ENCODE data around the gene DNAJA4. TPM values are rescaled to one million over a fixed set of nuclear protein-coding genes. Genes with fewer than 3 reads are reported as not detected.
A peak's percentile ranks its signal among the peaks of the same experiment; 100 is the strongest.

The DNAJA4 gene
- total RNA-seq, 1 donor from 2014 or later, result 78.0 TPM

DNA sequence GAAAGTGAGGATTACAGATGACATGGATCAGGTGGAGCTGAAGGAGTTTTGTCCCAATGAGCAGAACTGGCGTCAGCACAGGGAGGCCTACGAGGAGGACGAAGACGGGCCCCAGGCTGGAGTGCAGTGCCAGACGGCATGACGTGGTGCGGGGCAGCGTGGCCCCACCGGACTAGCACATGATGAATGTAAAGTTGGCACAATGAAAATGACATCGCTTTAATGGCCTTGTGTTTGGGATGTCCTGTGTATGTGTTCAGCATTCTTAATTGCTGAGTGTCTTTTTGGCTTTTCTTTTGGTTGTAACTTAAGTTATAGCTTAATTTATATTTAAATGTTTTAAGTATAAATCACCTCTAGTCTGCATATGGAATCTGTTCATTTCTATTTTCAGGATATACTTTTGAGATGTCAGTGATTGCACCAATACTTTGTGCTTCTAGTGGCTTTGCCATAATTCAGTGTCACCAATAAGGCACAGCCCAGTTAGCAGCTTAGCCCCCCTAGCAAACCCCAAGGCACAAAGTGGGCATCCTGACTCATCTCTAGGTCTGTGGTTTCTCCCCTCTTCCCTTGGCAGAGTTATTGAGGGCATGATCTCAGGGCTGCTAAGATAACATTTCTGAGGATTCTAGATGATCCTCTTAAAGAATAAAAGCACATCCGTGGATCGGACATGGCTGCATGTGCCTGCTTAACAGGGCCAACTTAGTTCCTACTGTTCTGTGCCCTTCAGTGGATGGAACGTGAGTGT lies 16.1 kb downstream of the DNAJA4 start:
- no peak for DNase-seq (ENCODE audit: low spot score)

- DNase-seq (ENCODE audit: low spot score), result no peak
These were observed 18.0 kb downstream of the DNAJA4 start for GRCh38 chr15:78282324-78282723.

DNA sequence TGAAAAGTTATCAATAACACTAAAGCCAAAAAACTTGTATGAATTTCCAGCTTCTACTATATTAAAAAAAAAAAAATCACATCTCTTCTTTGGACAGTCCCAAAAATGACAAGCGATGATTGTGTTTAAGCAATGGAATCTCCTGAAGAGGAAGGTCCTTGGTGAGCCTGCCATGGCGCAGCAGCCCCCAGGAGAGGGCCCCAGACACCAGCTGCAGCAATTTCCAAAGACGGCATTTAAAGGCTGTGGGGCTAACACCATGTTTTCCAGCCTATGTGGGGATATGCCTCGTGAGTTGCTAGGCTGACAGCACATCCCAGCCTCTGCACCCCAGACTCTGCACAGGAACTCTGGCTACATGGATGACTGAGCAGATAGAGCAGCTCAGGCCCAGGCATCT lies 20.4 kb downstream of the DNAJA4 start:
- DNase-seq (ENCODE audit: low spot score), result no peak

DNA sequence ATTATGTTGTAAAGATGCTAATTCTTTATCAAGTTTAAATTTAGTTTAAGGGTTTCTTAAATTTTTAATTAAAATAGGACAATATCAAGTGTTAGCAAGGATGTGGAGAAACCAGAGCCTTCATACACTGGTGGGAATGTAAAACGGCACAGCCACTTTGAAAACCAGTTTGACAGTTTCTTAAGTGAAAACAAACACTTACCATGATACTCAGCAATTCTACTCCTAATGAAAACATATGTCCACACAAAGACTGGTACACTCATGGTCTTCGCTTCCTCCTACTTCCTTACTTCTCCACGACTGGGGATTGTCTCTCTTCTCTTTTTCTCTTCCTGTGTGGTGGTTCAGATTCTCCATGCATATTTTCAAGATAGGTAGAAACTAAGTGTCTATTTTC lies 25.9 kb downstream of the DNAJA4 start:
- no peak for DNase-seq (ENCODE audit: low spot score)

GRCh38 chr15:78291052-78291451 lies 26.7 kb downstream of the DNAJA4 start:
- DNase-seq (ENCODE audit: low spot score), result no peak

DNA sequence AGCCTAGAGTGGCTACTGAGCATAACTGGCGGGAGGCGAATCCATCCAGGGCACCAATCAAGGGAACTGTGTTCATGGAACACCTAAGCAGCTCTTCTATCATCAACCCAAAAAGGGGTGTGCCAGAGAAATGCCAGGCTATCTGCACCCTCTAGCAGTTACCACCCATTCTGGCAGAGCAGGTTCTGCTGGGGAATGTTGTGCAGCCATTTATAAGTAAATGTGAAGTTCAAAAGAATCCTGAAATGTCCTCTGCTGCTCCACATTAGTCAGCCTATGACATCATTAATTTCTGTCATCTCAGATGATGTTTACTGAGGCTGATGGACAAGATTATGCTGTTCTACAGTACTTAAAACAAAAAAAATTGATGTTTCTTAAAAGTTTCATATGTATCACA lies 27.3 kb downstream of the DNAJA4 start:
- DNase-seq (ENCODE audit: low spot score), result peak; percentile 67

DNA sequence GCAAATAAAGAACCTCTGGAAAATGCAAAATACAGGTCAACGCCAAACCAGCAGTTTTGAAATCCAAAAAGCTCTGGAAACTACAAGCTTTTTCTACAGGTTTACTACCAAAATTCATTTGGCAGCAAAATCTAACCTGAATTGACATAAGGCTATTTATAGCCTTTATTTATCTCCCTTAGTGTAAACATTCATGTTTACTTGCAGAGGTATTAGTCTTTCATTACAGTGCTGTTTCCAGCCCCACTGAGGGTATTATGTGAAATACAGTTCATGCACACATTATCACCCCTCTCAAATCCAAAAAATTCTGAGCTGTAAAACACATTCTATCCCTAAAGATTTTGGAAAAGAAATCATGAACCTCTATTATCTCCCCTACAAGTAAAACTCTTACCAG lies 27.9 kb downstream of the DNAJA4 start:
- no peak for DNase-seq (ENCODE audit: low spot score)

DNA sequence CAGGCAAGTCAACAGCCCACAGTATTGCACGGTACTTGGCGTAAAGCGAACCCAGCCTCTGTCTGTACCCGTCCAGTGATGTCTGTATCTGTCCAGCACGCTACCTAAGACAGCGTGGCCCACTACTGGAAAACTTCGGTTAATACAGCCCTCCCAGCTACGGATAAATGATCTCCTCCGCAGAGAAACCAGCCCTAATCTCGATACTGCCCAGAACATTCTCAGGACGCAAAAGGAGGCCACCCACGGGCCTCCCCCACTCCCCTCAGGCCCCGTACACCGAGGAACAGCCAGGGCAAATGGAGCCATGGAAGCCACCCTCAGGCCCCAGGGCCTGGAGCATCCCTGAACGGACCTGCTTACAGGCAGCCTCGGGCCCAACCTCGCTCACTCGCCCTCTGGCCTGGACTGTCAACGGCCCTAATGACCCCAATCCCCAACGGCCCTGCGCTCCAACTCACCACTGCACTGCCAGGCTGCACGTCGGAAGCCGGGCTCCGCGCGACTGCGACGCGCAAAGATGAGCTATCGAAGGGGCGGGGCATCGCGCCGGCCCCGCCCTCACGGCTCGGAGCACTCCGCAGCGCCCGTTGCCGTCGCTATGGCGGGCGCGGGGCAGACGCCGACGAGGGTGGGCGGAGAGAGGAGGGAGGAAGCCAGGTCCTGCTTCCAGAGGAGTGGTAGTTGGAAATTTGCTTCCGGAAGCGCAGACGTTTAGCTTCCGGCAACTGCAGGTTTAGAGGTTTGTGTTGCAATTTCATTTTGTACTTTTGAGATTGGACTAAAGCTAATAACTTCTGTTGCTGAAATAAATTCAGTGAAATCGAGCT lies 35.0 kb downstream of the DNAJA4 start, which contains the start of gene SKIC8:
SKIC8 (minus strand) TSS at position 509 of the 830 bp plus-strand sequence. CDS start 3,923 bp downstream, outside the sequence.
- peak; percentile 93 for DNase-seq (ENCODE audit: low spot score)

DNA sequence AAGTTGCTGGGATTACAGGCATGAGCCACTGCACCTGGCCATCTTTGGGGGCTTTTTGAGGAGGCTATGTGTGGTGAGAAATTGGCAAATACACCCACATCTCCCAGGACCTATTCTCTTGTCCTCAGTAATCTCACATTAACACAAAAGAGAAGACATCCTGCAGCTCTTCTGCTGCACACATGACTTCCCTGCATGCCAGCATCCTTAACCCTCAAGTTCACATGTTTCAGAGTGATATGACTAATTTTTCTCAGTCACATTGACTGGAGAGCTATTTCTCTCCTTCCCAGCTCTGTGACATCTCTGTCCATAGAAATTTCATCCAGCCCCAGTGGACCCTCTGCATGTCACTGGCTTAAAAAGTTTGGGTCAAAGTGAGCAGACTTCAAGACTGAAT lies 37.0 kb downstream of the DNAJA4 start:
- no peak for DNase-seq (ENCODE audit: low spot score)

- DNase-seq (ENCODE audit: low spot score), result no peak
These were observed 37.5 kb downstream of the DNAJA4 start for GRCh38 chr15:78301828-78302227.

- DNase-seq (ENCODE audit: low spot score), result no peak
These were observed 38.4 kb downstream of the DNAJA4 start for GRCh38 chr15:78302579-78303312.

DNA sequence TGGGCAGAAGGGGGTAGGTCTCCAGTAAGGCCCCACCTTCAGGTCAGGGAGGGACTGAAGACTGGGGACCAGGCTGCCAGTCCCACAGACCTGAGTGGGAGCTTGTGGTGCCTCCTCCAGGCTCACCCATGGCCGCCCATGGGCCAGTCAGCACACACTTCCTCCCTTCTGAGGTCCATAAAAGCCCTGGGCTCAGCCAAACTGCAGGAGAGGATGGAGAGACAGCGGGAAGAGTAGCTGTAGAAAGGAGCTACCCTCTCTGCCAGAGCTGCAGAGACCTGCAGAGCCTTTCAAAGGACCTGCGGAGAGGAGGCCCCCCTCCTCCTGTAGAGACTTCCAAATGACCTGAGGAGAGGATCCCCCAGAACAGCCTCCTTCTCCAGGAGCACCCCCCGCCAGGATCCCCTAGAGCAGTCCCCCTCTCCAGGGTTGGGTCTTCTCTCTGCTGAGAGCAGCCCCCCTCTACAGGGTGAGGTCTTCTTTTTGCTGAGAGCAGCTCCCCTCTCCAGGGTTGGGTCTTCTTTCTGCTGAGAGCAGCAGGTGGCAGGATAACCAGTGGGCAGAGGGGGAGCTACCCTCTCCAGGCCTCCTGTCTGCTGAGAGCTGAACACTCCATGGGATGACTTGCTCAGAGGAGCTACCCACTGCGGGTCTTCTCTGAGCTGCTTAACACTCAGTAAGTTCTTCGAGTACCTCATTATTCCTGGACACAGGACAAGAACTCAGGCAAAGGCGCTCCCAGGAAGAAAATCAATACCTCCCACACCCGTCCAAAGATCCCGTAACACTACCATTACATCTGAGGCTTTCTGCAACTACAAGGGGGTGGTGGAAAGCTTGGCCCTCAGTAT lies 40.1 kb downstream of the DNAJA4 start:
- DNase-seq (ENCODE audit: low spot score), result no peak

- DNase-seq (ENCODE audit: low spot score), result no peak
These were observed 41.9 kb downstream of the DNAJA4 start for GRCh38 chr15:78306176-78306774.

GRCh38 chr15:78307976-78308375 lies 43.6 kb downstream of the DNAJA4 start:
- DNase-seq (ENCODE audit: low spot score), result no peak

DNA sequence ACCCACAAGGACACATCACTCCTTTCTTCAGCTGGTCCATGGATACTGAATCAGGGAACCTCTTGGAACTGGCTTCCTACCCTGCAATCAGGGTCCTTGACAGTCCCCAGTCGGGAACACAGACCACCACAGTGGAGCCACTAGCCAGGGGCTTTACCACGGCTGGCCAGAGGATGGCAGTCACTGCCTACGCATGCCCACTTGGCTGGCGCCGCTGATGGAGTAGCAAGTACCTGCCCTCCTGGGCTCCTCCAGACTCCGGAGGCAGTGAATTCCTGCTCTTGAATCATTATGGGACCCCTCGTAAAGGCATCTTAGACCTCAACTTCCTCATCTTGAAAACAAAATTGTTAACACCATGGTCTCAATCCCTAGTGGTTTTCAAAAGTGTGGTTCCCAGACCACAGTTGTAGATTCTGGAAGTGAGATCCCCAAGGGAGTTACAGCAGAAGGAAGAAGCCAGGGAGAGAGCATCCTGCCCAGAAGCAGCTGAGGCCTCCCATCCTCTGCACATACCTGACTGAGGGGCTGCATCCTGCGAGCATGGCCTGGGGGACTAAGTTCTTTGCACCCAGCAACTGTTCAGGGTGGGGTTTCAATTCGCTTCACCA lies 44.2 kb downstream of the DNAJA4 start:
- peak; percentile 65 for DNase-seq (ENCODE audit: low spot score)

DNA sequence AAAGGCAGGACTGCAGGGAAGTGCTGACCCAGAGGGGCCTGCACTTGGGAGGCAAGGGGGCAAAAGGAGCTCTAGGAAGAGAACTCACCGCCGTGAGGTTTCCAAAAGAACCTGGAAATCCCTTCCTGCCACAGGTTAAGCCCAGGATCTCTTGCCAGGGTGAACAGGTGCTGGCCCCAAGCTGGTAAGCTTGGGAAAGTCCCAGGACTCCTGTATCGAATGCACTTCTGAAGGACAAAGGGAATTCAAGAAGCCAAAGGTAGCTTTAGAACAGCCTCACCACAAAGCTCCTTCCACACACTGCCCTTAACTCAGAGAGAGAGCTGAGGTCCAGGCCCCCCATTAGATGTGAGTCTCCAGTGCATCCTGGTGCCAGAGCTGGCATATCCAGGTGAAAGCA lies 46.9 kb downstream of the DNAJA4 start:
- no peak for DNase-seq (ENCODE audit: low spot score)

GRCh38 chr15:78312536-78312935 lies 48.2 kb downstream of the DNAJA4 start:
- DNase-seq (ENCODE audit: low spot score), result no peak

DNA sequence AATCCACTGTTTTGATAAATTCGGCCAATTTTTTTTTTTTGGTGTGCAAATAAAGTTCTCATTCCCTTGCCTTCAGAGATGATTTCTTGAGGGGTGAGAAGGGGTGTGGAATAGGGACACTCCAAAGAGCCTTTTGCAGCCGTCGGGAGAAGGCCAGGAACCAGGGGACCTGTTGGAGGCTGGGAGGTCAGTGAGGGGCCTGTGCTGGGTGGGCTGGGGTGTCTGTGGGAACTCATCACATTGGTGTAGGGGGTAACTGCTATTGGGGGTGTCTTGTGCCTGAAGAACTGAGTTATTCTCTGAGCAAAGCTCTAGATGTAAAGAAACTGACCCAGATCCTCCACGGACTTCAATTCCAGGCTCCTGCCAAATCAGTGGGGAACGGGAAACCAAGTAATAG lies 48.6 kb downstream of the DNAJA4 start:
- no peak for DNase-seq (ENCODE audit: low spot score)

- DNase-seq (ENCODE audit: low spot score), result no peak
These were observed 49.0 kb downstream of the DNAJA4 start for GRCh38 chr15:78313383-78313782.

GRCh38 chr15:78314181-78314581 lies 49.8 kb downstream of the DNAJA4 start:
- no peak for DNase-seq (ENCODE audit: low spot score)
